SK-N-SH treated with all-trans-retinoic acid at 6 μM for 48 hours (cell line): ENCODE data around the gene LAD1.

Experiments used
- ATAC-seq: fragments of 200-7000 bp; cut with Tn5 transposase; 3 replicates; pipeline ENCODE4 v1.9.1; 2020; ENCODE audit warnings: mild to moderate bottlenecking, moderate library complexity
- ARNTL ChIP-seq: fragments of 450-650 bp; formaldehyde crosslinking; IDR thresholded peaks from 2 replicates; pipeline ENCODE4 v1.5.0; 2020; ENCODE audit warnings: low read depth, mild to moderate bottlenecking, moderate library complexity, borderline replicate concordance
- BACH2 ChIP-seq: fragments of 250-450 bp; sonication (Bioruptor Pico); IDR thresholded peaks from 2 replicates; pipeline ENCODE4 v1.9.0; 2021; ENCODE audit warnings: mild to moderate bottlenecking, borderline replicate concordance
- CSDC2 ChIP-seq: fragments of 250-450 bp; sonication (Bioruptor Pico); IDR thresholded peaks from 2 replicates; pipeline ENCODE4 v1.5.0; 2020; ENCODE audit warnings: mild to moderate bottlenecking, moderate library complexity
- ESRRG ChIP-seq: fragments of 250-450 bp; sonication (Bioruptor Pico); IDR thresholded peaks from 2 replicates; pipeline ENCODE4 v1.6.1; 2021; ENCODE audit warnings: mild to moderate bottlenecking
- GLIS3 ChIP-seq: fragments of 250-450 bp; sonication (Bioruptor Pico); IDR thresholded peaks from 2 replicates; pipeline ENCODE4 v1.5.0; 2020; ENCODE audit warnings: mild to moderate bottlenecking, moderate library complexity
- ISL1 ChIP-seq: fragments of 250-450 bp; sonication (Bioruptor Pico); IDR thresholded peaks from 2 replicates; pipeline ENCODE4 v2.1.2; 2022; ENCODE audit warnings: mild to moderate bottlenecking, moderate library complexity
- OSR1 ChIP-seq: fragments of 250-450 bp; sonication (Bioruptor Pico); IDR thresholded peaks from 2 replicates; pipeline ENCODE4 v1.8.0; 2022; ENCODE audit warnings: moderate library complexity, mild to moderate bottlenecking, inconsistent platforms
- PPARA ChIP-seq: fragments of 250-450 bp; sonication (Bioruptor Pico); IDR thresholded peaks from 2 replicates; pipeline ENCODE4 v1.5.0; 2020; ENCODE audit warnings: mild to moderate bottlenecking, borderline replicate concordance
- RARB ChIP-seq: fragments of 250-450 bp; sonication (Bioruptor Pico); IDR thresholded peaks from 2 replicates; pipeline ENCODE4 v1.8.0; 2021; ENCODE audit warnings: mild to moderate bottlenecking, moderate library complexity
- SNAI2 ChIP-seq: fragments of 250-450 bp; sonication (Bioruptor Pico); IDR thresholded peaks from 2 replicates; pipeline ENCODE4 v1.5.0; 2020; ENCODE audit warnings: mild to moderate bottlenecking, moderate library complexity
- TCF4 ChIP-seq: fragments of 250-450 bp; sonication (Bioruptor Pico); IDR thresholded peaks from 2 replicates; pipeline ENCODE4 v1.8.0; 2021; ENCODE audit warnings: mild to moderate bottlenecking, moderate library complexity, borderline replicate concordance
- TOX ChIP-seq: fragments of 250-450 bp; sonication (Bioruptor Pico); IDR thresholded peaks from 2 replicates; pipeline ENCODE4 v1.8.0; 2021; ENCODE audit warnings: mild to moderate bottlenecking, moderate library complexity, borderline replicate concordance
- ZC3H10 ChIP-seq: fragments of 250-450 bp; sonication (Bioruptor Pico); IDR thresholded peaks from 2 replicates; pipeline ENCODE4 v1.5.1; 2021; ENCODE audit warnings: mild to moderate bottlenecking, moderate library complexity
- ZFP3 ChIP-seq: fragments of 250-450 bp; sonication (Bioruptor Pico); IDR thresholded peaks from 2 replicates; pipeline ENCODE4 v1.5.0; 2020; ENCODE audit warnings: mild to moderate bottlenecking, moderate library complexity
- ZFP30 ChIP-seq: fragments of 450-650 bp; formaldehyde crosslinking; IDR thresholded peaks from 2 replicates; pipeline ENCODE4 v1.5.0; 2022; ENCODE audit warnings: mild to moderate bottlenecking, moderate library complexity
- ZNF565 ChIP-seq: fragments of 450-650 bp; formaldehyde crosslinking; conservative IDR thresholded peaks from 2 replicates; pipeline ENCODE4 v1.5.0; 2020; ENCODE audit warnings: low read depth, mild to moderate bottlenecking, moderate library complexity
- ZNF70 ChIP-seq: fragments of 450-650 bp; formaldehyde crosslinking; IDR thresholded peaks from 2 replicates; pipeline ENCODE4 v1.5.0; 2020; ENCODE audit warnings: mild to moderate bottlenecking, moderate library complexity
- ZNF8 ChIP-seq: fragments of 450-650 bp; formaldehyde crosslinking; IDR thresholded peaks from 2 replicates; pipeline ENCODE4 v1.5.0; 2020; ENCODE audit warnings: mild to moderate bottlenecking, moderate library complexity
- TF ChIP-seq, protein P1 (sequence below): fragments of 250-450 bp; sonication (Bioruptor Pico); IDR thresholded peaks from 2 replicates; pipeline ENCODE4 v1.5.1; 2020; ENCODE audit warnings: low read depth, mild to moderate bottlenecking, moderate library complexity
- TF ChIP-seq, protein P2 (sequence below): fragments of 250-450 bp; sonication (Bioruptor Pico); IDR thresholded peaks from 2 replicates; pipeline ENCODE4 v1.8.0; 2021; ENCODE audit warnings: low read depth, mild to moderate bottlenecking, moderate library complexity, borderline replicate concordance
- TF ChIP-seq, protein P3 (sequence below): fragments of 250-450 bp; sonication (Bioruptor Pico); IDR thresholded peaks from 2 replicates; pipeline ENCODE4 v1.5.1; 2021; ENCODE audit warnings: mild to moderate bottlenecking, moderate library complexity

The LAD1 gene, protein sequence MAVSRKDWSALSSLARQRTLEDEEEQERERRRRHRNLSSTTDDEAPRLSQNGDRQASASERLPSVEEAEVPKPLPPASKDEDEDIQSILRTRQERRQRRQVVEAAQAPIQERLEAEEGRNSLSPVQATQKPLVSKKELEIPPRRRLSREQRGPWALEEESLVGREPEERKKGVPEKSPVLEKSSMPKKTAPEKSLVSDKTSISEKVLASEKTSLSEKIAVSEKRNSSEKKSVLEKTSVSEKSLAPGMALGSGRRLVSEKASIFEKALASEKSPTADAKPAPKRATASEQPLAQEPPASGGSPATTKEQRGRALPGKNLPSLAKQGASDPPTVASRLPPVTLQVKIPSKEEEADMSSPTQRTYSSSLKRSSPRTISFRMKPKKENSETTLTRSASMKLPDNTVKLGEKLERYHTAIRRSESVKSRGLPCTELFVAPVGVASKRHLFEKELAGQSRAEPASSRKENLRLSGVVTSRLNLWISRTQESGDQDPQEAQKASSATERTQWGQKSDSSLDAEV

DNA sequence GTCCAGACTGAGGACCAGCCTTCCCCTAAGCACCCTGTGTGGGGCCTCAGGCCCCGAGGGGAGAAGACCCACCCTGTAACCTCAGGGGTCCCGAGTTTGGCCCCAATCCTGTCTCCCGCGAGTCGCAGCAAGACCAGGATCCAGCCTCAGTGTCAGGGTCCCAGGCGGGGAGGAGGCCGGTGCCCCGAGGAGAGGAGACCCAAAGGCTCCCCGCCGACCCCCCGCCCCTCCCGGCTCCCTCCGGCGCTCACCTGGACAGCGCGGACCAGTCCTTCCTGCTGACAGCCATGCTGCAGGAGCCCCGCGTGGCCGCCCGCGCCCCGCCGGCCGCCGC, at the start of gene LAD1:
Gene LAD1, minus strand, starts transcription at position 307 of the 334 bp plus-strand sequence. Its CDS starts 18 bp downstream, at position 289.
- no peak for ATAC-seq

DNA sequence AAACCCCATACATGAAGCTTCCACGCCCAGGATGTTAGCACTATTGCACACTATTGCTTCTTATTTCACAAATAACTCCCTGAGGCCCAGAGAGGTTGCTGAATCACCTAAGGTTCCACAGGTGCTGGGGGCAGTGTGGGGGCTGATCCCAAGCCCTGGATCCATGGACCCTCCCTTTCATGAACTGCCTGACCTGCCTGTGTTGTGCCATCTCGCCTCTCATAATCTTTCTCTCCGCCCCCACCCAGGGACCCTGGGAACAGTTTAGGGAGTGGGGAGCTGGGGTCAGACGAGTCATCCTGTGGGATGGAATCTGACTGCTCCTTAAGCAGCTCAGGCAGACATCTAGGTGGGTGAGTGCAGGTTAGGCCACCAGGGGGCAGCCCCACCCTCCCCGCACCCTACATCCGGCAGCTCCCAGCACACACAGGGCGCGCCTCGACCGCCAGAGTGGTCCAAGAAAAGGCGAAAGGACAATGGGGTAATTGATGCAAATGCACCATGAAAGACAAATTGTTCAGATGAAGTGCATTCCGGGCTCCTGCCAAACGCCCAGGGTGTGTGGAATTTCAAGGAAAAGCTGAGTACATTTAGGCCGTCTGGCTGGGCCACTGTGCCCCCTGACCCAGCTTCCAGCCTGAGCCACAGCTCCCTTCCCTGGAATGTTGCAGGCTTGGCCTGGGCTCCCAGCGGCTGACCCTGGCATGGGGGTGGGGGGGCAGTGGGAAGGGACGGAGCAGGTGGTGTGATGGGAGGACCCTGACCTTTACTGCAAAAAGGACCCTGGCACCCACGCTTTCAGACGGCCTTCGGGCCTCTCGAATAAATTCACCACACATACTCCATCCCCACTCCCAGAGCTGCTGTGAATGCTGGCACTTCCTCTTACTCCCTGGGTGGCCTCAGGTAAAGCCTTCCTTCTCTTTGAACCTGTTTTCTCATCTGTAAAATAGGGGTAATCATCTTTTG, 49.1 kb upstream of the LAD1 start:
- ATAC-seq = peak; percentile 89
- TF ChIP-seq GLIS3 (CRISPR knock-in tag) = no peak

More for the DNA sequence above, at the start of gene LAD1:
- TF ChIP-seq GLIS3 (CRISPR knock-in tag) (no peak), ZNF70 (no peak), SNAI2 (CRISPR knock-in tag) (no peak), BACH2 (no peak), TCF4 (CRISPR knock-in tag) (no peak)

DNA sequence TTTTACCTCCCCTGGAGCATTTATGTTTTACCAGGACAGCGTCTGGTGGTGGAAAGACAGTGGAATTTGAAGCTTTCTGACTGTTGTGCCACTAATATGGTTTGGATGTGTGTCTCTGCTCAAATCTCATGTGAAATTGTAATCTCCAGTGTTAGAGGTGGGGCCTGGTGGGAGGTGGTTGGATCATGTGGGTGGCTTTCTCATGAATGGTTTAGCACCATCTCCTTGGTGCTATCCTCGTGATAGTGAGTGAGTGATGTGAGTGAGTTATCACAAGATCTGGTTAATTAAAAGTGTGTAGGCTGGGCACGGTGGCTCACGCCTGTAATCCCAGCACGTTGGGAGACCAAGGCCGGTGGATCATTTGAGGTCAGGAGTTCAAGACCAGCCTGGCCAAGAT, 46.2 kb upstream of the LAD1 start:
- ATAC-seq = no peak
- TF ChIP-seq ARNTL (CRISPR knock-in tag) (no peak), ZC3H10 (CRISPR knock-in tag) (no peak), TOX (CRISPR knock-in tag) (no peak), BACH2 (no peak), ESRRG (CRISPR knock-in tag) (no peak), RARB (no peak), PPARA (CRISPR knock-in tag) (no peak), ISL1 (no peak), TCF4 (CRISPR knock-in tag) (no peak), OSR1 (CRISPR knock-in tag) (no peak), ZNF565 (CRISPR knock-in tag) (no peak)
- TF ChIP-seq, protein P1, sequence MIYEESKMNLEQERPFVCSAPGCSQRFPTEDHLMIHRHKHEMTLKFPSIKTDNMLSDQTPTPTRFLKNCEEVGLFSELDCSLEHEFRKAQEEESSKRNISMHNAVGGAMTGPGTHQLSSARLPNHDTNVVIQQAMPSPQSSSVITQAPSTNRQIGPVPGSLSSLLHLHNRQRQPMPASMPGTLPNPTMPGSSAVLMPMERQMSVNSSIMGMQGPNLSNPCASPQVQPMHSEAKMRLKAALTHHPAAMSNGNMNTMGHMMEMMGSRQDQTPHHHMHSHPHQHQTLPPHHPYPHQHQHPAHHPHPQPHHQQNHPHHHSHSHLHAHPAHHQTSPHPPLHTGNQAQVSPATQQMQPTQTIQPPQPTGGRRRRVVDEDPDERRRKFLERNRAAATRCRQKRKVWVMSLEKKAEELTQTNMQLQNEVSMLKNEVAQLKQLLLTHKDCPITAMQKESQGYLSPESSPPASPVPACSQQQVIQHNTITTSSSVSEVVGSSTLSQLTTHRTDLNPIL (CRISPR knock-in tag) = no peak
- TF ChIP-seq, protein P2, sequence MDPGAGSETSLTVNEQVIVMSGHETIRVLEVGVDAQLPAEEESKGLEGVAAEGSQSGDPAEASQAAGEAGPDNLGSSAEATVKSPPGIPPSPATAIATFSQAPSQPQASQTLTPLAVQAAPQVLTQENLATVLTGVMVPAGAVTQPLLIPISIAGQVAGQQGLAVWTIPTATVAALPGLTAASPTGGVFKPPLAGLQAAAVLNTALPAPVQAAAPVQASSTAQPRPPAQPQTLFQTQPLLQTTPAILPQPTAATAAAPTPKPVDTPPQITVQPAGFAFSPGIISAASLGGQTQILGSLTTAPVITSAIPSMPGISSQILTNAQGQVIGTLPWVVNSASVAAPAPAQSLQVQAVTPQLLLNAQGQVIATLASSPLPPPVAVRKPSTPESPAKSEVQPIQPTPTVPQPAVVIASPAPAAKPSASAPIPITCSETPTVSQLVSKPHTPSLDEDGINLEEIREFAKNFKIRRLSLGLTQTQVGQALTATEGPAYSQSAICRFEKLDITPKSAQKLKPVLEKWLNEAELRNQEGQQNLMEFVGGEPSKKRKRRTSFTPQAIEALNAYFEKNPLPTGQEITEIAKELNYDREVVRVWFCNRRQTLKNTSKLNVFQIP (CRISPR knock-in tag) = no peak

DNA sequence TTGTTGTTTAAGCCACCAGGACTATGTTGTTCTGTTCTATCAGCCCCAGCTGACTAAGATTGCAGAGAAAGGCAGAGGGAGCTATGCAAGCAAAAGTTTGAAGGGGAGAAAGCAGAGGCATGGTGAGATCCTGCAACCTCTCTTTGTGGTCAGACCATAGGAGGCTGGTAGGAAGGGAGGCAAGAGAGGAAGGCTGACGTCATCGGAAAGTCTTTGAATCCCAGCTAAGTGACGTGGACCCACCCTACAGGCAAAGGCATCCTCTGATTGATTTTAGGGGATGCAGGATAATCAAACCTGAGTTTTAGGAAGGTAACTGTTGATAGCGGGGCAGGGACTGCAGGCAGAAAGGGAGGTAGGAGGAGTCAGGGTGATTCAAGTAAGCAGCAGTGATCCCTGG, 45.7 kb upstream of the LAD1 start:
- TF ChIP-seq ZNF70 (no peak), ZNF8 (CRISPR knock-in tag) (no peak), ISL1 (no peak), ZC3H10 (CRISPR knock-in tag) (no peak), ZNF565 (CRISPR knock-in tag) (no peak), ZFP30 (CRISPR knock-in tag) (no peak), ARNTL (CRISPR knock-in tag) (no peak), SNAI2 (CRISPR knock-in tag) (no peak), ZFP3 (CRISPR knock-in tag) (no peak), TCF4 (CRISPR knock-in tag) (no peak), ESRRG (CRISPR knock-in tag) (no peak), BACH2 (no peak), RARB (no peak), PPARA (CRISPR knock-in tag) (no peak), CSDC2 (CRISPR knock-in tag) (no peak)
- TF ChIP-seq, protein P3, sequence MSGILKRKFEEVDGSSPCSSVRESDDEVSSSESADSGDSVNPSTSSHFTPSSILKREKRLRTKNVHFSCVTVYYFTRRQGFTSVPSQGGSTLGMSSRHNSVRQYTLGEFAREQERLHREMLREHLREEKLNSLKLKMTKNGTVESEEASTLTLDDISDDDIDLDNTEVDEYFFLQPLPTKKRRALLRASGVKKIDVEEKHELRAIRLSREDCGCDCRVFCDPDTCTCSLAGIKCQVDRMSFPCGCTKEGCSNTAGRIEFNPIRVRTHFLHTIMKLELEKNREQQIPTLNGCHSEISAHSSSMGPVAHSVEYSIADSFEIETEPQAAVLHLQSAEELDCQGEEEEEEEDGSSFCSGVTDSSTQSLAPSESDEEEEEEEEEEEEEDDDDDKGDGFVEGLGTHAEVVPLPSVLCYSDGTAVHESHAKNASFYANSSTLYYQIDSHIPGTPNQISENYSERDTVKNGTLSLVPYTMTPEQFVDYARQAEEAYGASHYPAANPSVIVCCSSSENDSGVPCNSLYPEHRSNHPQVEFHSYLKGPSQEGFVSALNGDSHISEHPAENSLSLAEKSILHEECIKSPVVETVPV (CRISPR knock-in tag) = no peak

More for the DNA sequence above, 45.7 kb upstream of the LAD1 start:
- ATAC-seq = no peak
